GM12874 (cell line): ENCODE data around the gene SYT1.

Experiments used
- CTCF ChIP-seq: IDR thresholded peaks from 2 replicates; pipeline ENCODE4 v1.5.1; 2011; ENCODE audit warnings: low read depth, mild to moderate bottlenecking, control low read depth, low read length, moderate library complexity; ENCODE audit not compliant: insufficient read depth

The SYT1 gene

GRCh38 chr12:79083181-79083580 is 218.6 kb downstream of the SYT1 start:
- TF ChIP-seq CTCF: no peak

GRCh38 chr12:79085106-79085682 is 220.6 kb downstream of the SYT1 start:
- no peak for TF ChIP-seq CTCF

GRCh38 chr12:79086541-79087296 is 222.1 kb downstream of the SYT1 start:
- TF ChIP-seq CTCF: no peak

- TF ChIP-seq CTCF: no peak
Observed at GRCh38 chr12:79098530-79098929, 234.0 kb downstream of the SYT1 start.

- no peak for TF ChIP-seq CTCF
Observed at GRCh38 chr12:79108962-79109361, 244.4 kb downstream of the SYT1 start.

- no peak for TF ChIP-seq CTCF
Observed at GRCh38 chr12:79114896-79115295, 250.3 kb downstream of the SYT1 start.

- no peak for TF ChIP-seq CTCF
Observed at GRCh38 chr12:79115743-79116142, 251.2 kb downstream of the SYT1 start.
